Fibroblast of peridontal ligament (primary cell): Measurements from ENCODE around the gene TWIST2.

ENCODE experiments used
- DNase-seq: peaks from one replicate; pipeline ENCODE4 v3.0.0-alpha.2; 2010; ENCODE audit errors: extremely low read depth

TWIST2 gene

DNA sequence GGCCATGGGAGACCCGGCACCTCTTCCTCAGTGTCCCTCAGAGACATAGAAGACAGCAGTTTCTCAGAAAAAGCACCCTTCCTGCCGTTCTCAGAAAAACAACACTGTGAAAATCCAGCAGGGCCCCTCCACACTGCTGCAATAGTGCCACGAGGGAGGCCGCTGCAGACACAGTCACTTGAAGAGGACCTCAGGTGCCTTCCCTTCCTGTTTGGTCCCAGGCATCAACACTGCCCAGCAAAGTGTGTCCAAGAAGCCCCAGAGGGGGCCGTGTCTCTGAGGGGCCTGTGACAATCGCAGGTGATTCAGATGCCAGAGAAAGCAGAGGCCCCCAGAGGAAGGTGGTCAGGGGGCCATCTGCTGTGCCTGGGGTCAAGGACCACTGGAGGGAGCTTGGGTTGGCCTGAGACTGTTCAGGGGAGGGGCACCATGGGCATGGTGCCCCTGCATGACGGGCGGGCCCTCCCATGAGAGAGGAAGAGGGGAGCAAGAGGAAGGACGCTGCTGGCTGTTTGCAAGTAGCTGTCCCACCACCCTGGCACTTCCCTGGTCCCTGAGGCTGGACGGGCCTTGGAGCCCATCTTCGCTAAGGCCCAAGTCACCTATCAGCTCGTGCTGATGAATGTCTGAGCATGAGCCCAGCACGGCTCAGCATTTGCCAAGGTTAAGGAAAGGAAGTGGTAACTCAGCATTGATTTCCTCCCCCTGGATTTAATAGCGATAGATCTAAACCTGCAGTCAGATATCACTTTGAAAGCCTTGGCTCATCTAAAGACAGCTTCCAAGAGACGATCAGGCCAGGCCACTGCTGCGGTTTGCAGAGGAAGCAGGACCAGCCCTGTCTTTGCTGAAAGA is 9.1 kb downstream of the TWIST2 start:
- no peak for DNase-seq

GRCh38 chr2:238857959-238858358 is 10.1 kb downstream of the TWIST2 start:
- no peak for DNase-seq

GRCh38 chr2:238859636-238860347 is 11.9 kb downstream of the TWIST2 start:
- no peak for DNase-seq

- no peak for DNase-seq
Observed at GRCh38 chr2:238861013-238861730, 13.3 kb downstream of the TWIST2 start.

DNA sequence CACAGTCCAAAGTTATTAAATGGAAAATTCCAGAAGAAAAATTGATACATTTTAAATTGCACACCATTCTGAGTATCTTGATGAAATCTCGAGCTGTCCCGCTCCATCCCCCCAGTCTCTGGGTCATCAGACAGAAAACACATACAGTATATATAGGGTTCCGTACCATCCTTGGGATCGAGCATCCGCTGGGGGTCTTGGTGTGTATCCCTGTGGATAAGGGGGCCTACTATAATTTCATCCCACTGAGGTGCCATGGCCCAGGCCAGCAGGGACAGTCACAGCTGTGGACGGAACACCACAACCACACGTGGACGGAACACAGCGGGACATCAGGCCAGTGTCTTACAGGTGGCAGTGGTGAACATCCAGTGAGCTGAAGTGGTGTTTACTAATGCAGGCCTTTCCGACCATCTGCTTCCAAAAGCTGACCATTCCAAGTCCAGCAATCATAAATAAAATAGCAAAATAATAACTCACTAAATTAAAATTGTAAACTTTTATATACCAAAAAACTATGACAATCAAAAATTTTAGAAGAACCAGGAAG is 14.0 kb downstream of the TWIST2 start:
- no peak for DNase-seq

GRCh38 chr2:238862701-238863100 is 14.8 kb downstream of the TWIST2 start:
- DNase-seq = no peak

- no peak for DNase-seq
Observed at GRCh38 chr2:238863231-238863630, 15.3 kb downstream of the TWIST2 start.

- DNase-seq = no peak
Observed at GRCh38 chr2:238863749-238864206, 15.9 kb downstream of the TWIST2 start.

GRCh38 chr2:238864207-238865014 is 16.5 kb downstream of the TWIST2 start:
- peak; percentile 99 for DNase-seq

DNA sequence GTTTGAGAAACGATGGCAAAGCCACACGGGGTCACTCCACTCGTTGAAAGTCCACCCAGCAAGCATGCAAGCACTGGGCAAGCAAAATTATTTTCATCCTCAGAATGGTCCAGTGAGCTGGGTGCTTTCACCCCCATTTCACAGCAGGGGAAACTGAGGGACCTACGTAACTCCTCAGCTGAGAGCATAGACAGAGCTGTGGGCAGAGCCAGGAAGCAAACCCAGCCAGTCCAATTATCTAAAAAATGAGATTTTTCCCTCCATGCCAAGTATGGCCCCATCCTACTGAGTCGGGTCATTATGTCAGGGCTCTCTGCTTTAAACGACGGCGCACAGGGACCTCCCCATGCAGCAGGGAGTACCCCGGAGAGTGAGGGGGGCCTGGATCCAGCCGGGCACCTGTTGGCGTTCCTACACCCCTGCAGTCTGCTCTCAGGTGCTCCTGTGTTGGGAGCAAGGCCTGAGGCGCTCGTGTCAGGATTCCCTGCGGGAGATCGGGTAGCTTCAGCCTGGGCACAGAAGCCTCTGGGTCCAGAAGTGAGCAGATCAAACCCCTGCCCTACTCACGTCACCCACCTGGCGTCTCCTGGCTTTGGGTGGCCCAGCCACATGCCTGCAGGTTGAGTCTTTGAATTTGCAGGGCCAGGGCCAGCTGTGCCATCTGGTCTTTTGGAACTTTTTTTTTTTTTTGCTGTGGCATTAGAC is 17.3 kb downstream of the TWIST2 start:
- DNase-seq = no peak

GRCh38 chr2:238865744-238866355 is 18.0 kb downstream of the TWIST2 start:
- no peak for DNase-seq

- DNase-seq = no peak
Observed at GRCh38 chr2:238866656-238867277, 18.9 kb downstream of the TWIST2 start.

GRCh38 chr2:238868067-238868524 is 20.2 kb downstream of the TWIST2 start:
- DNase-seq = peak; percentile 50

GRCh38 chr2:238868616-238869292 is 20.9 kb downstream of the TWIST2 start:
- DNase-seq = peak; percentile 91

DNA sequence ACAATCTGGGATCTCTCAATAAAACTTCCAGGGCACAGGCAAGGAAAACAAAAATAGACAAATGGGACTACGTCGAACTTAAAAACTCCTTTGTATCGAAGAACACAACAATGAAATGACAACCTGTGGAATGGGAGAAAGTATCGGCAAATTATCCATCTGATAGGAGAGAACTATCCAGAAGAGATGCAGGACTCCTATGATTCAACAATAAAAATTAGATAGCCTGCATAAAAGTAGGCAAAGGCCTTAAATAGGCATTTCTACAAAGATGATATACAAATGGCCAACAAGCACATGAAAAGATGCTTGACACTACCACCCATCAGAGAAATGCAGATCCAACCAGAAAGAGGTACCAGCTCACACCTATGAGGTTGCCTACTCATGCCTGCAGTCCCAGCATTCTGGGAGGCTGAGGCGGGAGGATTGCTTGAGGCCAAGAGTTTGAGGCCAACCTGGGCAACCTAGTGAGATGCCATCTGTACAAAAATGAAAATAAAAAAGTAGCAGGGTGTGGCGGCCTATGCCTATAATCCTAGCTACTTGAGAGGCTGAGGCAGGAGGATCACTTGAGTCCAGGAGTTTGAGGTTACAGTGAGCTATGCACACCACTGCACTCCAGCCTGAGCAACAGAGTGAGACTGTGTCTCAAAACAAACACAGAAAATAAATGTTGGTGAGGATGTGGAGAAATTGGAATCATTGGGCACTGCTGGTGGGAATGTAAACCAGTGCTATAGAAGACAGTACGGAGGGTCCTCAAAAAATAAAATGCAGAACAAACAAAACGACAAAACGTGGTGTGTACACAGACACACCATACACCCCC is 21.6 kb downstream of the TWIST2 start:
- peak; percentile 57 for DNase-seq

GRCh38 chr2:238870261-238870660 is 22.4 kb downstream of the TWIST2 start:
- no peak for DNase-seq

DNA sequence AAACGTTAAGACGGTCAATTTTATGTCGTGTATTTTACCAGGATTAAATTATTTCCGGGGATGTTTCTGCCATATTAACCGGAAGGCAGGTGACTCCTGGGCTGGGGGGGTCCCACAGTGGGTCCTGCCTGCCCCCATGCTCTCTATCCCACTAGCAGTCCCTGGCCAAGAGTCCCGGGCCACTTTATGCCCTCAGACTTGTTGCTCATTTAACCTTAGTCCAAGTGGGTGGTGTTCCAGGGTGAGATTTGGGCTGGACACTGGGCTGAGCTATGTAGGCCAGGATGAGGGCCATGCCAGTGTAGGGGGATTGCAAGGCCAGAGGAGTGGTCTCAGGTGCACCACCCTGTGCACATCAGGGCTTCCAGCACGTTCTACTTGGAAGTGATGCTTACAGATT is 24.1 kb downstream of the TWIST2 start:
- DNase-seq = no peak
